Brain pericyte (primary cell): ENCODE measurements around the gene TSPAN3.

Experiments
- DNase-seq: peaks from one replicate; pipeline ENCODE4 v3.0.0-alpha.2; 2012; ENCODE audit warnings: low read depth, low spot score

The TSPAN3 gene

GRCh38 chr15:77070495-77071304 is at the start of gene TSPAN3:
TSPAN3 (minus strand) TSS chr15:77071109; CDS start chr15:77070954, 155 bp downstream.
- DNase-seq: peak; percentile 74

DNA sequence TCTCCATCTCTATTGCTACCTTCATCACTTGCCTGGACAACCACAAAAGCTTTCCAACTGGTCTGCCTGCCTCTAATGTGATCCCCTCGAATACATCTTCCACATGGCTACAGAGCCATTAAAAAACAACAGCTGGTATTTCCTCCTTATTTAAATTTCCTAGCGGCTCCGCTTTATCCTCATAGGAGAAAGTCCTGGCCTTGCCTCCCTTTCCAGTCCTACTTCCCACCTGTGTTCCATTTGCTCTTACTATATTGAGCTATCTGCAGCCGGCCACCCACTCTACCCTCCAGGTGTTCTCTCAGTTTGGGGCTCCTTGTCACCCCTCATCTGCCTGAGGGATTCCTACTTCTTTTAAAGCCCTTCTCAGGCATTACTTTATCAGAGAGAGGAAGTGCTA is 49.7 kb upstream of the TSPAN3 start:
- DNase-seq: no peak

GRCh38 chr15:77119446-77119845 is 48.5 kb upstream of the TSPAN3 start:
- DNase-seq: no peak

GRCh38 chr15:77118882-77119321 is 48.0 kb upstream of the TSPAN3 start:
- peak; percentile 40 for DNase-seq

- DNase-seq: no peak
Measured at GRCh38 chr15:77115179-77115578, 44.3 kb upstream of the TSPAN3 start.

DNA sequence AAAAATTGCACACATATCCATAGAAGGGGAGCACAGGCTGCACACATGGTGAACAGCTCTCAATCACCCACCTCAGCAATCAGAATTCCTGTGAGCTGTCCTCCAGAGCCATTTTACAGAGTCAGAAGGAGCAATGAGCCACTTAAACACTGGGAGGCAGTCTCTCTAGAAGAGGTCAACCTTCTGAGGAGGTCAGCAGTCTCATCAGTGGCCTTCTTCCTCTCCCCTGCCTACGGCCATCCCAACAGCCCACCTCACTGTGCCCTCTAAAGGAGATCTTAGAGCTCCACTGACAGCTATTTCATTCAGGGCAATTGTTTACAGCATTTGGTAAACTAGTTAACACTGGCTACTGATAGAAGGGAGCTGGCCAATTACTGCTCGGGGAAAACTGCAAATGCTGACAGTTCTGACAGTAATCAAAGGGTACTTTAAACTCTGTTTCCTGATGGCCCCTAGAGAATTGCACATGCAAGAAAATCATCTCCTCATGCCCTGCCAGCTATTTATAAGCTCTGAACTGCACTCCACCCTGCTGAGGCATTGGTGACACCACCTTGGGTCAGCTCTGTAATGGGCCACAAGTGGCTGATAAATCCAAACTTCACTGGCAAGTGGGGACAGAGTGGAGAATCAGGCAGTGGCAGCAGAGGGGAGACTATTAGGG is 42.1 kb upstream of the TSPAN3 start:
- no peak for DNase-seq

- no peak for DNase-seq
Measured at GRCh38 chr15:77111789-77112188, 40.9 kb upstream of the TSPAN3 start.

DNA sequence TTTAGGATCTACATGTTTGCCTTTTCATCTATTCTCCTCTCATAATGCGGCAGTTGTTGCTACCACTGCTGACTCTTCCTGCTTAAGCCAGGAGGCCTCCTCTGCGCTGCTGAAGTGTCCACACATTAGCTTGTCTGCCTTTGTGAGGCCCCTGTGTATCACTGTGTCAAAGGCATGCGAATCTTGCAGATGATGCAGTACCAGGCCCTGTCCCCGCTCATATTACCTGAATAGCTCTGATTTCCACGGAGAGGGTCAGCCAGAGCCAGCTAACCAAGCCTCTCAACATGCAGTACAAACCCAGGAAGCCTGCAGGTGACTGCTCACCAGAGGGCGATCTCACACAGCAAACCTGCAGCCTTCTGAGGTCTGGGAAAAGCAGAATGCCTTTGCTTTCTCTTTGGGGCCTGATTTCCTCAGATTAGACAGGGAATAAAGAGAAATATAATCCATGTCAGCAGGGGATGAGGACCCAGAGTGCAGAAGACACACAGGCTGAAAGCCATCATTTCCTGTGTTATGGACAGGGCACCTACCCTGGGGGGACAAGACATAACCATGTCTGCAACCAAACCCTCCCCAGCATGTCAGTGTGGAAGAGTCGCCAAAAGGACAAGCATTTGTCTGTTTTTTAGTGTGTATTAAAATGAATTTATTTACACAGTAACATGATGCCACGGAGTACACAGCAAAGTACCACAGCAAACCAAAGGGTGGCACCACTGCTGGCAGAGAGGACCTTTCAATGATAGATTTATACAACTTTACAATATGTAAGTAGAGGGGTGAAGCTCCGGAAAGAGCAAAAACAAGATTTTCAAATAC is 36.8 kb upstream of the TSPAN3 start:
- peak; percentile 30 for DNase-seq

- DNase-seq: peak; percentile 81
Measured at GRCh38 chr15:77107068-77107467, 36.2 kb upstream of the TSPAN3 start.

GRCh38 chr15:77104155-77104554 is 33.2 kb upstream of the TSPAN3 start:
- DNase-seq: no peak

GRCh38 chr15:77099741-77100463 is 29.0 kb upstream of the TSPAN3 start:
- no peak for DNase-seq

- no peak for DNase-seq
Measured at GRCh38 chr15:77098572-77098971, 27.7 kb upstream of the TSPAN3 start.

GRCh38 chr15:77097921-77098320 is 27.0 kb upstream of the TSPAN3 start:
- no peak for DNase-seq

GRCh38 chr15:77097248-77097721 is 26.4 kb upstream of the TSPAN3 start:
- no peak for DNase-seq

DNA sequence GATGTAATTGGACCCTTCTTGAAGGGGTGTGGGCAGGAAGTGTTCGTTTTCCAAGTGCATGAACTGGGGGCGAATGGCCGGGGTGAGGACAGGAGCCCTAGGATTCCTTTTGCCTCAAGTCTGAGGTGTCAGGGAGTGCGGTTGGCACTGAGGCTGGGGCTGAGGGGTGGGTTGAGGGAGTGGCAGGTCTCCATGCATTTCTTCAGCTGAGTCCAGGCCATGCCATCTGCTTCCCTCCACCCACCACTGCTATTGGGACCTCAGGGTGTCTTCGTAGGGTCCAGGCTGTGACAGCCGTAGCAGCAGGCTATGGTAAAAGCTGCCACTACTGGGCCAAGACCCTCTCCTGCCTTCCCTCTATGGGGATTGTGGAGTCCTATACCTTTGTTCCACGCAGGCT is 25.6 kb upstream of the TSPAN3 start:
- DNase-seq: no peak

- no peak for DNase-seq
Measured at GRCh38 chr15:77096138-77096537, 25.2 kb upstream of the TSPAN3 start.

DNA sequence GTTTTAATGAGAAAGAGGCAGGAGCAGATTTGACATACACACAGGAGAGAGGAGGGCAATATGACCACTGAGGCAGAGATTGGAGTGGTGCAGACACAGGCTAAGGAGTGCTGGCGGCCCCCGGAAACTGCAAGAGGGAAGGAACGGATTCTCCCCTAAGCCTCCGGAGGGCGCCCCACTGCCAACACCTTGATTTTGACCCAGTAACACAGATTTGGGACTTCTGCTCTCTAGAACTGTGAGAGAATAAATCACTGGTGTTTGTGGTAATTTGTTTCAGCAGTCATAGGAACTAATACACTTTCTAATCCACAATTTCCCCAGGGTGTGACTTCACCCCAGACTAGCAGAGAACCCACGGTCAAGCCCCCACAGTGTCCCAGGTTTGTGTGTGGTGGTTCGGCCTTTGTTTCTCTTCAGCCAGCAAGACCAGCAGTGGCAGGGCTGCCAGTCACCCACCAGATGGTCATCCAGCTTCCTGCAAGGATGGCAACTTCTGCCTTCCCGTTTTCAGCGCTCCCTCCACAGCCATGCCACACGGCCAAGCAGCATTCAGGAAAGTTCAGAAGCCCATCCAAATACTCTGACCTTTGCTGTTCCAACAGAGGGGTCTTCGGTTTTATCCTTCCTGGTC is 23.6 kb upstream of the TSPAN3 start:
- no peak for DNase-seq

- DNase-seq: no peak
Measured at GRCh38 chr15:77093436-77093835, 22.5 kb upstream of the TSPAN3 start.

- DNase-seq: no peak
Measured at GRCh38 chr15:77091097-77091496, 20.2 kb upstream of the TSPAN3 start.

DNA sequence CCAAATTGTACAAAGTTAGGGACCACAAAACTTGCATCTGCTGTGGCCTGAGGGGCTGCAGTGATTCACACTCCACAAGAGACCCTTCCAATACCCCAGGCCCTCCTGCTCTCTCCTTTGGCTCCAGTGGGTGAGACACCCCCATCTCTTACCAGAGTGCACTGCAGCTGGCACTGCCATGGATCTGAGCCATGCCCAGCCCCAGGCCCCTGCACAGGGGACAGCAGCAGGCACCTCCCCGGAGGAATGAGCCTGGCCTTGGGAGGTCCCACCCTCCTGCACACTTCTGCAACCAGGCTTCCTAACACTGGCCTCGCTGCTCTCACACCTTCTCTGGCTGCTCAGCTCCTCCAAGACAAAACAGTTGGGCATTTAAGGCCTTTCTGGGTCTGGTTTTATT is 16.3 kb upstream of the TSPAN3 start:
- no peak for DNase-seq

DNA sequence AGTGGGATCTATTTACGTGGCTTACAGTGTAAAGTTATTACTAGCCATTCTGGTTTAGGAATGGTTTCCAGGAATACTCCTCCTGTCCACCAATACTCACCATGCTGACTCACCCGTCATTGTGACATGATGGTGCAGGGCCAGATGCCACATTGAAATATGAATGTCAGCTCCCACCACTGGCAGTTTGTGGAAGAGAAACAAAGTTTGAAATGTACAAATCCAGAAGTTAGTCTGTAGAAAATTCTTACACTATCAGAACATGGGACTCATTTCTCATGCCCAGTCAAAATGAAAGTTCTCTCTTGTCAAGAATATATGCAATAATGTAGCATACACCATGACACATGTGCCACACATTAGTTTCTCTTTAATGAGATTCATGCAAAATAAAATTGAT is 14.4 kb upstream of the TSPAN3 start:
- DNase-seq: no peak
